Stimulated activated memory B cell treated with anti-CD40 and anti-IgM and Interleukin-4, amounts not matched to agents 10 μg/mL and 1 μg/mL and 100 μg/mL, for 72 hours (primary cell): ENCODE results near the gene GALNT13.

Experiments
- ATAC-seq: fragments of 150-1000 bp; cut with Tn5 transposase; 2 replicates; pipeline ENCODE4 v1.10.0; 2021
- H3K27ac Mint-ChIP-seq: one replicate; pipeline ENCODE4 v1.8.0; 2022; ENCODE audit warnings: mild to moderate bottlenecking, mixed read lengths
- H3K27me3 Mint-ChIP-seq: one replicate; pipeline ENCODE4 v1.8.0; 2022; ENCODE audit warnings: mixed read lengths
- H3K36me3 Mint-ChIP-seq: one replicate; pipeline ENCODE4 v1.8.0; 2022; ENCODE audit warnings: mixed read lengths
- H3K4me1 Mint-ChIP-seq: one replicate; pipeline ENCODE4 v1.8.0; 2022; ENCODE audit warnings: mixed read lengths
- H3K4me3 Mint-ChIP-seq: one replicate; pipeline ENCODE4 v1.8.0; 2022; ENCODE audit warnings: mild to moderate bottlenecking, moderate library complexity, mixed read lengths
- H3K9me3 Mint-ChIP-seq: one replicate; pipeline ENCODE4 v1.8.0; 2022; ENCODE audit warnings: mixed read lengths

The GALNT13 gene

GRCh38 chr2:153871231-153872221 lies at the start of gene GALNT13:
TSS of gene GALNT13 (plus strand) at chr2:153871922.
- H3K4me1 Mint-ChIP-seq = no peaks in the 10 kb centered on the region
- H3K27me3 Mint-ChIP-seq = peaks cover 19% of the 10 kb centered on the region
- H3K9me3 Mint-ChIP-seq = peaks cover 4% of the 10 kb centered on the region
- peaks cover 6% of the 10 kb centered on the region for H3K36me3 Mint-ChIP-seq
- no peak for ATAC-seq
- H3K4me3 Mint-ChIP-seq = no peak within 1 kb of the TSS
- H3K27ac Mint-ChIP-seq = no peak within 1 kb of the TSS

- no peak for ATAC-seq
- H3K27ac Mint-ChIP-seq = no peak overlapping the region
- H3K9me3 Mint-ChIP-seq = peaks cover 10% of the 10 kb centered on the region
- no peak overlapping the region for H3K4me3 Mint-ChIP-seq
- no peaks in the 10 kb centered on the region for H3K36me3 Mint-ChIP-seq
- H3K27me3 Mint-ChIP-seq = no peaks in the 10 kb centered on the region
- H3K4me1 Mint-ChIP-seq = no peaks in the 10 kb centered on the region
Measured at GRCh38 chr2:153823880-153824279, 47.8 kb upstream of the GALNT13 start.

GRCh38 chr2:153828335-153828734 lies 43.4 kb upstream of the GALNT13 start:
- H3K36me3 Mint-ChIP-seq = no peaks in the 10 kb centered on the region
- no peak overlapping the region for H3K4me3 Mint-ChIP-seq
- ATAC-seq = no peak
- H3K9me3 Mint-ChIP-seq = peaks cover 20% of the 10 kb centered on the region
- H3K4me1 Mint-ChIP-seq = no peaks in the 10 kb centered on the region
- H3K27ac Mint-ChIP-seq = no peak overlapping the region
- no peaks in the 10 kb centered on the region for H3K27me3 Mint-ChIP-seq

GRCh38 chr2:153834662-153835061 lies 37.1 kb upstream of the GALNT13 start:
- H3K4me3 Mint-ChIP-seq = no peak overlapping the region
- no peaks in the 10 kb centered on the region for H3K4me1 Mint-ChIP-seq
- H3K27ac Mint-ChIP-seq = no peak overlapping the region
- no peaks in the 10 kb centered on the region for H3K36me3 Mint-ChIP-seq
- ATAC-seq = no peak
- peaks cover 7% of the 10 kb centered on the region for H3K9me3 Mint-ChIP-seq
- no peaks in the 10 kb centered on the region for H3K27me3 Mint-ChIP-seq

- Mint-ChIP-seq H3K9me3 (peaks cover 5% of the 10 kb centered on the region), H3K27me3 (no peaks in the 10 kb centered on the region), H3K36me3 (no peaks in the 10 kb centered on the region), H3K4me1 (no peaks in the 10 kb centered on the region), H3K27ac (no peak overlapping the region), H3K4me3 (no peak overlapping the region)
- no peak for ATAC-seq
Measured at GRCh38 chr2:153858250-153858649, 13.5 kb upstream of the GALNT13 start.

GRCh38 chr2:153864022-153864421 lies 7.7 kb upstream of the GALNT13 start:
- Mint-ChIP-seq H3K27ac (no peak overlapping the region), H3K9me3 (no peaks in the 10 kb centered on the region), H3K36me3 (no peaks in the 10 kb centered on the region), H3K27me3 (no peaks in the 10 kb centered on the region), H3K4me1 (no peaks in the 10 kb centered on the region), H3K4me3 (no peak overlapping the region)
- ATAC-seq = no peak

- Mint-ChIP-seq H3K27me3 (no peaks in the 10 kb centered on the region), H3K4me1 (no peaks in the 10 kb centered on the region), H3K36me3 (no peaks in the 10 kb centered on the region), H3K27ac (no peak overlapping the region), H3K4me3 (no peak overlapping the region), H3K9me3 (no peaks in the 10 kb centered on the region)
- ATAC-seq = no peak
Measured at GRCh38 chr2:153866595-153866994, 5.1 kb upstream of the GALNT13 start.

- no peak for ATAC-seq
- H3K36me3 Mint-ChIP-seq = peaks cover 6% of the 10 kb centered on the region
- no peak overlapping the region for H3K27ac Mint-ChIP-seq
- H3K4me3 Mint-ChIP-seq = no peak overlapping the region
- peaks cover 4% of the 10 kb centered on the region for H3K9me3 Mint-ChIP-seq
- H3K4me1 Mint-ChIP-seq = no peaks in the 10 kb centered on the region
- peaks cover 19% of the 10 kb centered on the region for H3K27me3 Mint-ChIP-seq
Measured at GRCh38 chr2:153870308-153870707, 1.4 kb upstream of the GALNT13 start.

- peaks cover 4% of the 10 kb centered on the region for H3K9me3 Mint-ChIP-seq
- no peak overlapping the region for H3K4me3 Mint-ChIP-seq
- H3K36me3 Mint-ChIP-seq = peaks cover 6% of the 10 kb centered on the region
- no peak for ATAC-seq
- no peak overlapping the region for H3K27ac Mint-ChIP-seq
- H3K27me3 Mint-ChIP-seq = peaks cover 19% of the 10 kb centered on the region
- H3K4me1 Mint-ChIP-seq = no peaks in the 10 kb centered on the region
Measured at GRCh38 chr2:153872311-153873051, 759 bp downstream of the GALNT13 start.

- H3K4me3 Mint-ChIP-seq = no peak overlapping the region
- H3K36me3 Mint-ChIP-seq = peaks cover 6% of the 10 kb centered on the region
- no peak for ATAC-seq
- peaks cover 4% of the 10 kb centered on the region for H3K9me3 Mint-ChIP-seq
- H3K27ac Mint-ChIP-seq = no peak overlapping the region
- H3K27me3 Mint-ChIP-seq = peaks cover 19% of the 10 kb centered on the region
- H3K4me1 Mint-ChIP-seq = no peaks in the 10 kb centered on the region
Measured at GRCh38 chr2:153873052-153874048, 1.6 kb downstream of the GALNT13 start.

- Mint-ChIP-seq H3K4me1 (no peaks in the 10 kb centered on the region), H3K27ac (no peak overlapping the region), H3K4me3 (no peak overlapping the region), H3K27me3 (peaks cover 19% of the 10 kb centered on the region), H3K36me3 (peaks cover 6% of the 10 kb centered on the region), H3K9me3 (peaks cover 4% of the 10 kb centered on the region)
- ATAC-seq = no peak
Measured at GRCh38 chr2:153875801-153876466, 4.2 kb downstream of the GALNT13 start.

GRCh38 chr2:153880926-153881325 lies 9.2 kb downstream of the GALNT13 start:
- Mint-ChIP-seq H3K9me3 (peaks cover 3% of the 10 kb centered on the region), H3K4me3 (no peak overlapping the region), H3K27me3 (no peaks in the 10 kb centered on the region), H3K4me1 (no peaks in the 10 kb centered on the region), H3K36me3 (no peaks in the 10 kb centered on the region), H3K27ac (no peak overlapping the region)
- ATAC-seq = no peak

- Mint-ChIP-seq H3K4me1 (no peaks in the 10 kb centered on the region), H3K36me3 (no peaks in the 10 kb centered on the region), H3K9me3 (peaks cover 3% of the 10 kb centered on the region), H3K4me3 (no peak overlapping the region), H3K27ac (no peak overlapping the region), H3K27me3 (no peaks in the 10 kb centered on the region)
- ATAC-seq = no peak
Measured at GRCh38 chr2:153886833-153887232, 15.1 kb downstream of the GALNT13 start.

- no peaks in the 10 kb centered on the region for H3K36me3 Mint-ChIP-seq
- H3K9me3 Mint-ChIP-seq = peaks cover 5% of the 10 kb centered on the region
- H3K27ac Mint-ChIP-seq = no peak overlapping the region
- H3K27me3 Mint-ChIP-seq = no peaks in the 10 kb centered on the region
- H3K4me1 Mint-ChIP-seq = no peaks in the 10 kb centered on the region
- no peak for ATAC-seq
- H3K4me3 Mint-ChIP-seq = no peak overlapping the region
Measured at GRCh38 chr2:153890576-153890975, 18.9 kb downstream of the GALNT13 start.
